HK-2 (cell line): ENCODE measurements around the gene RBBP4.
"Not testable (repeated sequence)": the region's sequence is repeated elsewhere in the genome, so short reads cannot be mapped to it uniquely, and the experiment has no call there.

Experiments
- DNase-seq: peaks from one replicate; pipeline ENCODE4 v3.0.0-alpha.2; 2018; ENCODE audit not compliant: unreplicated experiment

RBBP4 gene

GRCh38 chr1:32650752-32651460, at the start of gene RBBP4:
RBBP4 (plus strand) TSS chr1:32651208; CDS start chr1:32651307, 99 bp downstream.
- DNase-seq = peak; percentile 98

GRCh38 chr1:32605711-32606424, 45.1 kb upstream of the RBBP4 start:
- DNase-seq = no peak

- no peak for DNase-seq
These were observed 44.2 kb upstream of the RBBP4 start for GRCh38 chr1:32606565-32607371.

GRCh38 chr1:32609180-32609579, 41.8 kb upstream of the RBBP4 start:
- DNase-seq = no peak

GRCh38 chr1:32611859-32612188, 39.2 kb upstream of the RBBP4 start:
- DNase-seq = no peak

GRCh38 chr1:32612189-32612881, 38.7 kb upstream of the RBBP4 start:
- peak; percentile 93 for DNase-seq

GRCh38 chr1:32613472-32613871, 37.5 kb upstream of the RBBP4 start:
- DNase-seq = no peak

GRCh38 chr1:32618673-32619221, 32.3 kb upstream of the RBBP4 start:
- no peak for DNase-seq

GRCh38 chr1:32619701-32620485, 31.1 kb upstream of the RBBP4 start:
- no peak for DNase-seq

GRCh38 chr1:32622205-32622604, 28.8 kb upstream of the RBBP4 start:
- no peak for DNase-seq

GRCh38 chr1:32622806-32623681, 28.0 kb upstream of the RBBP4 start:
- no peak for DNase-seq

GRCh38 chr1:32623775-32624174, 27.2 kb upstream of the RBBP4 start:
- no peak for DNase-seq

- DNase-seq = no peak
These were observed 24.8 kb upstream of the RBBP4 start for GRCh38 chr1:32626176-32626575.

GRCh38 chr1:32627596-32628162, 23.3 kb upstream of the RBBP4 start:
- DNase-seq = no peak

GRCh38 chr1:32630173-32630572, 20.8 kb upstream of the RBBP4 start:
- DNase-seq = not testable (repeated sequence)

GRCh38 chr1:32632829-32633228, 18.2 kb upstream of the RBBP4 start:
- DNase-seq = no peak

- DNase-seq = no peak
These were observed 15.3 kb upstream of the RBBP4 start for GRCh38 chr1:32635508-32636277.

GRCh38 chr1:32636914-32637645, 13.9 kb upstream of the RBBP4 start:
- no peak for DNase-seq
